ENCODE results near the gene HCN4.

HCN4 gene

GRCh38 chr15:73323956-73324355 lies 44.8 kb downstream of the HCN4 start:
- Histone ChIP-seq H3K36me3 (no peaks in the 10 kb centered on the region), H3K9ac (no peak overlapping the region), H4K20me1 (peaks cover 0 to 3% (median 0%) of the 10 kb centered on the region in 11 experiments; a peak in 1 of 22 replicates), H3K4me2 (peak overlapping the region in 6 of 11 experiments; percentile 83 to 94 (median 91); a peak in 5 of 22 replicates), H3K9me3 (replicated peaks in 1 of 11) (no peaks in the 10 kb centered on the region), H3K4me3 (no peak overlapping the region), H3K27me3 (peaks cover 0 to 5% (median 0%) of the 10 kb centered on the region in 11 experiments; a peak in 1 of 22 replicates), H3K4me1 (peaks cover 48 to 97% (median 95%) of the 10 kb centered on the region in 10 experiments), H3K27ac (peak overlapping the region in 1 of 11 experiments; percentile 76; a peak in 2 of 22 replicates)
- TF ChIP-seq Cebpa-rat (IDR thresholded peaks at IDR 0.05), result no peak

GRCh38 chr15:73323374-73323955 lies 45.3 kb downstream of the HCN4 start:
- Histone ChIP-seq H3K36me3 (no peaks in the 10 kb centered on the region), H3K27me3 (peaks cover 0 to 10% (median 0%) of the 10 kb centered on the region in 11 experiments; a peak in 1 of 22 replicates), H3K4me1 (peaks cover 47 to 97% (median 95%) of the 10 kb centered on the region in 10 experiments), H3K27ac (peak overlapping the region in 4 of 11 experiments; percentile 10 to 70 (median 46); a peak in 5 of 22 replicates), H3K4me2 (peak overlapping the region; percentile 17 to 95 (median 73); a peak in 14 of 22 replicates), H3K9me3 (replicated peaks in 1 of 11) (no peaks in the 10 kb centered on the region), H3K9ac (0 out of 22 replicates have a peak overlapping the region, but pooled peaks of 1 of the 11 experiments have one; percentile 64), H3K4me3 (no peak overlapping the region), H4K20me1 (peaks cover 0 to 4% (median 0%) of the 10 kb centered on the region in 11 experiments; a peak in 1 of 22 replicates)
- no peak for TF ChIP-seq Cebpa-rat (IDR thresholded peaks at IDR 0.05)

DNA sequence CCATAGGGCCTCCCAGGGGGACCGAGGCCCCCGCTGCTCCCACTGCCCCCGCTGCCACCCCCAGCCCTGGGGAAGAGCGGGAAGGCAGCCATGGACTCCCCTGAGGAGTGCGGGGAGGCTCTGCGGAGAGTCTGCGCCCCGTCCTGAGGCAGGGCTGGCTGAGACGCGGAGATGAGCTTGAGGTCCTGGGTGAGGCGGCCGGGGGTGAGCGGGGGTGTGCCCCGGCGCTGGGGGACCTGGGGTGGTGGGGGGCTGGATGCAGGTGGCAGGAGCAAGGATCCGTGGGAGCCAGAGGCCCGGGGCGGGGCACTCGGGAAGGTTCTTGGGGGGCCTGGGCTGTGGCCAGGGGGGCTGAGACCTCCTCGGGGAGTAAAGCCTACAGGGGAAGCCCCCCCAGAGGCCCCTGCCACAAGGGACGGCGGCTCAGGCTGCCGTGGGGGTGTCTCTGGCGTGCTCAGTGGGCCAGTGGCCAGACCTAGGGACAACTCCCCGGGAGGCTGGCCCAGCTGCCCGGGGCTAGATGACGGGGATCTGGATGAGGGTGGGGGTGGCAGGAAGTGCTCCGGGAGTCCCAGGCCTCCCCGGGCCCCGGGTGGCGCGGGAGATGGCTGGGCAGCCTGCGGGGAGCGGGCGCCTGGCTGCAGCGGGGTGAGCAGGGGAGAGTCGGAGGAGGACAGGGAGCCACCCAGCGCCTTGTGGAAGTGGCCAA lies 45.9 kb downstream of the HCN4 start:
- peak overlapping the region; percentile 17 to 95 (median 73); a peak in 21 of 22 replicates for H3K4me2 ChIP-seq
- H3K9ac ChIP-seq, result peak overlapping the region in 5 of 11 experiments; percentile 15 to 64 (median 38); a peak in 9 of 22 replicates
- peaks cover 0 to 11% (median 0%) of the 10 kb centered on the region in 11 experiments; a peak in 1 of 22 replicates for H3K27me3 ChIP-seq
- no peak for TF ChIP-seq Cebpa-rat (IDR thresholded peaks at IDR 0.05)
- no peak overlapping the region for H3K4me3 ChIP-seq
- peaks cover 0 to 10% (median 0%) of the 10 kb centered on the region in 11 experiments; a peak in 2 of 22 replicates for H4K20me1 ChIP-seq
- peak overlapping the region in 8 of 11 experiments; percentile 2 to 70 (median 46); a peak in 11 of 22 replicates for H3K27ac ChIP-seq
- H3K9me3 ChIP-seq (replicated peaks in 1 of 11), result no peaks in the 10 kb centered on the region
- H3K4me1 ChIP-seq, result peaks cover 43 to 97% (median 95%) of the 10 kb centered on the region in 10 experiments
- no peaks in the 10 kb centered on the region for H3K36me3 ChIP-seq

DNA sequence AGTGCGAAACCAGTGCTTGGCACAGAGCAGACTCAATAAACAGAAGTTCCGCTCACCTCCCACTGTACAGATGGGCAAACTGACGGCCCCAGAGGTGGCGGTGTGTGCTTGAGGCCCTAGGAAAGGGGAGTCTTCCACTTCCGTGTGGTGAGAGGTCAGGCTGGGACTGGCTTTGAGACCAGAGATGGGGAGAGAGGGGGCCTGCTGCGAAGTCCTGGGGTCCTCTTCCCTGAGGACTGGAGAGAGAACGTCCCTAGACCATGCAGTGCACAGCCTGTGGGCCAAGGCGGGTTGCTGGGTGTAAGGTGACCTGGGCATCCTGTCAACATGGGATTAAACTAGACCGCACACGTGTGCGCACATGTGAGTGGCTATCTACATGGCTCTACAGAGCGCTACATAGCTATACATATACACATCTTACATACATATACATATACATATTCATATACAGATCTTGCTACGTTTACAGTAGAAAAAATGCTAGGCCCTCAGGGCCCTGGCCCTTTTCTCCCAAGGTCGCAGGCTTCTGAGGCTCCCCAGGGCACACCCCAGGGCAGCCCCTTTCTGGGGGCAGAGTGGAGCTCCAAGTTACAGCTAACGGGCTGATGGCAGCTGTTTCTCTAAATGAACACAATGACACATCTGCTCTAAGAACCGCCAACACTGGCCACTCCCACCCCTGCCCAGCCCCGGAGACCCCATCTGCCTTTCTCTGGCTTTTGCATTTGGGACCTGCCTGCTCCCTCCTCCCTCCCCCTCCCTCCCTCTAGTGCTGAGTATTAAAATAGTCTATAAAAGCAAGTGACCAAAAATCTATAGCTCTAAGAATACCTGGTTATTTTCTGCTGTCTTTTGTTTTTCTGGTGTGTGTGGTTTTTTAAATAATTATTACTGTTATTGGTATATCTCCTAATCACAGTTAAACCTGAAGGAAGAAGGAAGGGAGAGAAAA lies 47.0 kb downstream of the HCN4 start:
- no peaks in the 10 kb centered on the region for H3K36me3 ChIP-seq
- peak overlapping the region; percentile 17 to 95 (median 73); a peak in 19 of 22 replicates for H3K4me2 ChIP-seq
- H3K4me3 ChIP-seq, result no peak overlapping the region
- peaks cover 33 to 96% (median 94%) of the 10 kb centered on the region in 10 experiments for H3K4me1 ChIP-seq
- H3K27ac ChIP-seq, result peak overlapping the region in 5 of 11 experiments; percentile 2 to 70 (median 63); a peak in 6 of 22 replicates
- H4K20me1 ChIP-seq, result peaks cover 0 to 14% (median 0%) of the 10 kb centered on the region in 11 experiments; a peak in 2 of 22 replicates
- H3K9me3 ChIP-seq (replicated peaks in 1 of 11), result no peaks in the 10 kb centered on the region
- no peak for TF ChIP-seq Cebpa-rat (IDR thresholded peaks at IDR 0.05)
- H3K27me3 ChIP-seq, result peaks cover 0 to 11% (median 0%) of the 10 kb centered on the region in 11 experiments; a peak in 1 of 22 replicates
- H3K9ac ChIP-seq, result peak overlapping the region in 5 of 11 experiments; percentile 15 to 64 (median 38); a peak in 7 of 22 replicates

DNA sequence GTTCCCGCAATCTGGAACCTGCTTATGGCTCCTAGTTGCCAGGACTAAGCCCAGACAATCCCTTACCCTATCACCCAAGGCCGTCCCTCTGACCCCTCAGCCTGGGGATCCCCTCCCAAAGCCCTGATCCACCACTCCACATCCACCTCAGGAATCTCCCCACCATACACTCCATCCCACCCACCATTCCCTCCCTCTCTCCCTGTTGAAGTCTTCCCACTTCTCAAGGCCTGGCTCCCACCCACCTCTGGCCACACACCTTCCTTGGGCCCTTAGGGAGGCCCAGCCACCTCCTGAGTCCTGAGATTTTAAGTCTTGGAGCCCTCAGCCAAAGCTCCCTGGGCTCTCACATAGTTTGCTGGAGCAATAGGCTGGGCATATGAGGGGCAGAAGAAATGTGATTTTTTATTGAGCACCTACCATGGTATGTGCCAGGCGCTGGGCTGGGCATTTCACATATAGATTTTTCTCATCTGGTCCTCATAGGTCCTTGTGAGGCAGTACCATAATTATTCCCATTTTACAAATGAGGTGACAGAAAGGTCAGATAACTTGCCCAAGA lies 48.1 kb downstream of the HCN4 start:
- no peak overlapping the region for H3K9ac ChIP-seq
- peak overlapping the region in 7 of 11 experiments; percentile 12 to 95 (median 86); a peak in 10 of 22 replicates for H3K4me2 ChIP-seq
- no peaks in the 10 kb centered on the region for H3K9me3 ChIP-seq (replicated peaks in 1 of 11)
- peak overlapping the region in 2 of 11 experiments; percentile 4 to 34; a peak in 1 of 22 replicates for H3K27ac ChIP-seq
- H3K36me3 ChIP-seq, result no peaks in the 10 kb centered on the region
- TF ChIP-seq Cebpa-rat (IDR thresholded peaks at IDR 0.05), result no peak
- H3K27me3 ChIP-seq, result peaks cover 0 to 11% (median 0%) of the 10 kb centered on the region in 11 experiments; a peak in 1 of 22 replicates
- H3K4me1 ChIP-seq, result peaks cover 22 to 86% (median 83%) of the 10 kb centered on the region in 10 experiments
- no peak overlapping the region for H3K4me3 ChIP-seq
- H4K20me1 ChIP-seq, result peaks cover 0 to 14% (median 0%) of the 10 kb centered on the region in 11 experiments; a peak in 2 of 22 replicates

DNA sequence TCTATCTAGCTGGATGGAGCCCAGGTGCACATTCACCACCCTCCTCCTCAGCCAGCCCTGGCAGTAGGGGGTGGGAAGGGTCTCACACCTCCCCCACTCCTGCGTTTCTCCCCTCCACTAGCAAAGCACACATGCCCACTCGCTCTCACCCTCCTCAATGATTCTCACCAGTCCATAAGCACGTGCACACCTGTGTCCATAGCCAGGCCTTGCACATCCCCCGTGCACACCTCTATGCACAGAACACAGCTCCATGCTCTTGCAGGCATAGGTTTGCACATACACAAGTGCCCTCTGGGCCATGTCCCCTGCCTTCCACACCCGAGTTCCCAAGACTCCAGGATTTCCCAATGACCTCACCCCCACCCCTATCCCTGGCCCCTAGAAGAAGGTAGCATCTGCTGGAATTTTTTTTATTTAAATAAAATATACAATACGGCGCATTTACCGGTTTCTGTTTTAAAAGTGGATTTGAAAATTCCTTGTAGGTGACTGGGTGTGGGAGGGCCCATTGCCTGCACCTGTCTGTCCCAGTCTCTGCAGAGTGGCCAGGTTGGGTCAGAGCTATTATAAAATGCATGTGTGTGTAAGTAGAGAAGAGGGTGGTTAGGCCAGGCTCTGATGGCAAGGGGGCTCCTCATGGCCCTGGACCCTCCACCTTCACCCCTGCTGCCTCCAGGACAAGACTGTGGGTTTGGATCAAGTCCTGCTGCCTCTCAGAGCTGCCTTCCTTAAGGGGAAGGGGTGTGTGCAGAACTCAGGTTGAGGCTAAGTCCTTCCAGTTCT lies 49.1 kb downstream of the HCN4 start:
- H3K9ac ChIP-seq, result no peak overlapping the region; a peak in 1 of 22 replicates
- H3K9me3 ChIP-seq (replicated peaks in 1 of 11), result no peaks in the 10 kb centered on the region
- peak overlapping the region in 4 of 11 experiments; percentile 31 to 69 (median 36); a peak in 5 of 22 replicates for H3K27ac ChIP-seq
- no peak for TF ChIP-seq Cebpa-rat (IDR thresholded peaks at IDR 0.05)
- H3K36me3 ChIP-seq, result no peaks in the 10 kb centered on the region
- H3K27me3 ChIP-seq, result peaks cover 0 to 11% (median 0%) of the 10 kb centered on the region in 11 experiments; a peak in 1 of 22 replicates
- peaks cover 0 to 14% (median 0%) of the 10 kb centered on the region in 11 experiments; a peak in 2 of 22 replicates for H4K20me1 ChIP-seq
- no peak overlapping the region for H3K4me3 ChIP-seq
- peak overlapping the region in 9 of 11 experiments; percentile 71 to 95 (median 85); a peak in 18 of 22 replicates for H3K4me2 ChIP-seq
- H3K4me1 ChIP-seq, result peaks cover 12 to 75% (median 73%) of the 10 kb centered on the region in 10 experiments; a peak in 19 of 20 replicates
